ENCODE measurements around the gene RGMA. TPM values are rescaled to one million over a fixed set of nuclear protein-coding genes. Genes with fewer than 3 reads are reported as not detected.

The RGMA gene
- total RNA-seq, 4 donors from 2014 or later, result 99.0 to 307 (median 112) TPM

- Histone ChIP-seq H3K4me3 (no peak overlapping the region), H3K9me3 (no peaks in the 10 kb centered on the region), H3K36me3 (peaks cover 0 to 7% of the 10 kb centered on the region in 2 donors), H3K27me3 (no peaks in the 10 kb centered on the region), H3K4me1 (peaks cover 0 to 32% (median 14%) of the 10 kb centered on the region in 3 donors), H3K27ac (peak overlapping the region in 3 of 4 donors; percentile 58 to 66 (median 66))
- TF ChIP-seq CTCF (IDR thresholded peaks at IDR 0.05) (no peak), EP300 (IDR thresholded peaks at IDR 0.05) (no peak)
- no peak for ATAC-seq
- WGBS, 2 donors (ENCODE audit: low coverage in 1 of 2), result 68% methylated on average over 13 of the region's 20 CpGs; no CpG with 5 or more reads in 1 of the 2 donors
These were observed 50.9 kb downstream of the RGMA start for GRCh38 chr15:93037820-93038705.

GRCh38 chr15:93036951-93037819, 51.8 kb downstream of the RGMA start:
- peak; percentile 67 for ATAC-seq
- no peak overlapping the region for H3K4me3 ChIP-seq
- WGBS, 2 donors (ENCODE audit: low coverage in 1 of 2), result 69 to 81% methylated on average over 15 to 17 of the region's 29 CpGs
- no peaks in the 10 kb centered on the region for H3K9me3 ChIP-seq
- H3K4me1 ChIP-seq, result peaks cover 0 to 27% (median 14%) of the 10 kb centered on the region in 3 donors
- no peaks in the 10 kb centered on the region for H3K27me3 ChIP-seq
- TF ChIP-seq CTCF (IDR thresholded peaks at IDR 0.05), result peak in 3 of 4 experiments; percentile 17 to 50 (median 30)
- no peak for TF ChIP-seq POLR2A (IDR thresholded peaks at IDR 0.05)
- peak overlapping the region in 3 of 4 donors; percentile 58 to 66 (median 66) for H3K27ac ChIP-seq
- no peaks in the 10 kb centered on the region for H3K36me3 ChIP-seq

GRCh38 chr15:93035953-93036810, 52.8 kb downstream of the RGMA start:
- Histone ChIP-seq H3K4me3 (no peak overlapping the region), H3K4me1 (peaks cover 0 to 32% (median 14%) of the 10 kb centered on the region in 3 donors), H3K27ac (no peak overlapping the region), H3K27me3 (no peaks in the 10 kb centered on the region), H3K9me3 (no peaks in the 10 kb centered on the region), H3K36me3 (no peaks in the 10 kb centered on the region)
- 59 to 73% methylated on average over 5 to 7 of the region's 32 CpGs for WGBS, 2 donors (ENCODE audit: low coverage in 1 of 2)
- no peak for ATAC-seq
- TF ChIP-seq CTCF (IDR thresholded peaks at IDR 0.05) (peak in 3 of 4 experiments; percentile 45 to 66 (median 66)), POLR2A (IDR thresholded peaks at IDR 0.05) (no peak)

GRCh38 chr15:93035092-93035915, 53.7 kb downstream of the RGMA start:
- no peak for TF ChIP-seq EP300 (IDR thresholded peaks at IDR 0.05)
- no peak for TF ChIP-seq POLR2A (IDR thresholded peaks at IDR 0.05)
- TF ChIP-seq CTCF (IDR thresholded peaks at IDR 0.05), result no peak
- TF ChIP-seq POLR2AphosphoS5 (IDR thresholded peaks at IDR 0.05), result no peak
- Histone ChIP-seq H3K27ac (no peak overlapping the region), H3K9me3 (no peaks in the 10 kb centered on the region), H3K4me1 (peaks cover 0 to 41% (median 17%) of the 10 kb centered on the region in 3 donors), H3K27me3 (no peaks in the 10 kb centered on the region), H3K36me3 (no peaks in the 10 kb centered on the region), H3K4me3 (no peak overlapping the region)
- no peak for ATAC-seq
- 74 to 85% methylated on average over 11 to 13 of the region's 18 CpGs for WGBS, 2 donors (ENCODE audit: low coverage in 1 of 2)
